GM12873 (cell line): Measurements from ENCODE around the gene SYTL5.

ENCODE experiments used
- CTCF ChIP-seq: IDR thresholded peaks from 2 replicates; pipeline ENCODE4 v1.5.1; 2012; ENCODE audit warnings: low read depth, mild to moderate bottlenecking, moderate library complexity, low read length, control low read depth; ENCODE audit not compliant: insufficient read depth; ENCODE audit errors: missing control alignments

The SYTL5 gene

GRCh38 chrX:38156838-38157237 lies 150.5 kb downstream of the SYTL5 start:
- TF ChIP-seq CTCF, result no peak

- TF ChIP-seq CTCF, result no peak
Measured at GRCh38 chrX:38163193-38163592, 156.8 kb downstream of the SYTL5 start.

GRCh38 chrX:38165023-38165422 lies 158.7 kb downstream of the SYTL5 start:
- no peak for TF ChIP-seq CTCF

GRCh38 chrX:38166478-38167083 lies 160.2 kb downstream of the SYTL5 start:
- peak; percentile 41 for TF ChIP-seq CTCF

GRCh38 chrX:38170556-38170955 lies 164.2 kb downstream of the SYTL5 start:
- no peak for TF ChIP-seq CTCF

GRCh38 chrX:38172596-38172995 lies 166.2 kb downstream of the SYTL5 start:
- TF ChIP-seq CTCF, result no peak

GRCh38 chrX:38175139-38175538 lies 168.8 kb downstream of the SYTL5 start:
- peak; percentile 71 for TF ChIP-seq CTCF
